Endothelial cell of umbilical vein (primary cell): Measurements from ENCODE around the gene BCAS3. TPM values are rescaled to one million over a fixed set of nuclear protein-coding genes. Genes with fewer than 3 reads are reported as not detected.

Source experiments
- BruUV-seq: library from RNA; stranded (reverse); fragments of 400-500 nt; replicated peaks from 2 replicates; lab custom pipeline; 2021; lab: Mats Ljungman, UMichigan
- CTCF ChIA-PET: fragments of 300-600, 350-600 bp; sonication (Branson Sonifier 250); formaldehyde crosslinking; loops from one replicate; lab custom pipeline; 2021; ENCODE audit warnings: antibody characterized with exemption, inconsistent platforms; lab: Charles Lee
- POLR2A ChIA-PET: fragments of 300-600, 350-600 bp; sonication (Branson Sonifier 250); formaldehyde crosslinking; loops from one replicate; lab custom pipeline; 2021; ENCODE audit warnings: antibody characterized with exemption, inconsistent platforms; lab: Charles Lee
- DNase-seq: peaks from one replicate; pipeline ENCODE4 v3.0.0-alpha.2; 2011; ENCODE audit warnings: low read depth, low spot score
- FAIRE-seq: peaks from 2 replicates; lab custom pipeline; 2011; peaks lifted over from hg19 to GRCh38; lab: Jason Lieb, UNC
- H2AFZ ChIP-seq: 2 replicates; pipeline ENCODE4 v1.6.0; 2012; ENCODE audit warnings: low read depth, low read length, control low read depth, inconsistent platforms
- H3K27ac ChIP-seq: 2 replicates; pipeline ENCODE4 v1.5.1; 2011; ENCODE audit warnings: low read depth, mild to moderate bottlenecking, control low read depth, low read length, moderate library complexity; ENCODE audit not compliant: insufficient read depth
- H3K27me3 ChIP-seq, 2 experiments: 2 replicates each; pipeline versions ENCODE4 v1.6.0 to v1.6.1; 2011; ENCODE audit warnings: low read length in 2 of 2, mixed read lengths in 1 of 2; ENCODE audit not compliant: control insufficient read depth in 2 of 2, insufficient read depth in 2 of 2
- H3K36me3 ChIP-seq, 2 experiments: 2 replicates in 1 of 2; 3 replicates in 1 of 2; pipeline ENCODE4 v1.5.1; 2011; ENCODE audit warnings: low read length in 2 of 2, mild to moderate bottlenecking in 1 of 2, moderate library complexity in 1 of 2; ENCODE audit not compliant: control insufficient read depth in 2 of 2, insufficient read depth in 2 of 2; ENCODE audit errors: extremely low read depth in 1 of 2
- H3K4me1 ChIP-seq: 3 replicates; pipeline ENCODE4 v1.5.1; 2011; ENCODE audit warnings: mild to moderate bottlenecking, low read length; ENCODE audit not compliant: control insufficient read depth, insufficient read depth; ENCODE audit errors: extremely low read depth
- H3K4me2 ChIP-seq: 2 replicates; pipeline ENCODE4 v1.6.1; 2011; ENCODE audit warnings: low read length, control low read depth, mixed read lengths; ENCODE audit not compliant: insufficient read depth
- H3K4me3 ChIP-seq, 3 experiments: fragments of 200-600 bp in 1 of 3; sonication (generic), shearing (Covaris generic) in 1 of 3; replicated peaks in 1 of 3; 2 replicates each; pipeline ENCODE4 v1.5.1; 2011 to 2016; ENCODE audit warnings: control low read depth in 3 of 3, low read length in 3 of 3, mild to moderate bottlenecking in 2 of 3, inconsistent platforms in 1 of 3, low read depth in 1 of 3, moderate library complexity in 1 of 3; ENCODE audit not compliant: insufficient read depth in 1 of 3
- H3K79me2 ChIP-seq: 2 replicates; pipeline ENCODE4 v1.6.0; 2012; ENCODE audit warnings: low read length, inconsistent platforms; ENCODE audit not compliant: control insufficient read depth, insufficient read depth
- H3K9ac ChIP-seq: replicated peaks from 2 replicates; pipeline ENCODE3; 2011; ENCODE audit warnings: low read length, control low read depth; ENCODE audit not compliant: insufficient read depth; ENCODE audit errors: extremely low read depth
- H3K9me1 ChIP-seq: replicated peaks from 3 replicates; pipeline ENCODE4 v1.6.0; 2011; ENCODE audit warnings: mild to moderate bottlenecking, low read length; ENCODE audit not compliant: control insufficient read depth, insufficient read depth; ENCODE audit errors: extremely low read depth
- H3K9me3 ChIP-seq: replicated peaks from 2 replicates; pipeline ENCODE4 v1.5.1; 2012; ENCODE audit warnings: low read length, inconsistent platforms; ENCODE audit not compliant: control insufficient read depth, insufficient read depth
- H4K20me1 ChIP-seq: replicated peaks from 2 replicates; pipeline ENCODE3; 2011; ENCODE audit warnings: mild to moderate bottlenecking, low read length; ENCODE audit not compliant: control insufficient read depth, insufficient read depth; ENCODE audit errors: extremely low read depth
- CTCF ChIP-seq, 2 donors: IDR thresholded peaks; 1 replicate in 1 of 2; 2 replicates in 1 of 2; pipeline ENCODE4 v1.5.1; 2011; ENCODE audit warnings: low read length in 2 of 2, mild to moderate bottlenecking in 2 of 2, moderate library complexity in 2 of 2, control low read depth in 1 of 2, inconsistent platforms in 1 of 2, low read depth in 1 of 2; ENCODE audit not compliant: insufficient read depth in 1 of 2; ENCODE audit errors: extremely low read depth in 1 of 2
- EZH2 ChIP-seq: IDR thresholded peaks from 2 replicates; pipeline ENCODE4 v1.6.1; 2012; ENCODE audit warnings: borderline replicate concordance, low read depth, mild to moderate bottlenecking, moderate library complexity, low read length, inconsistent platforms; ENCODE audit not compliant: severe bottlenecking
- FOS ChIP-seq: IDR thresholded peaks from 2 replicates; pipeline ENCODE4 v1.6.1; 2011; ENCODE audit warnings: mild to moderate bottlenecking, low read length, moderate library complexity, borderline replicate concordance; ENCODE audit not compliant: insufficient read depth
- GATA2 ChIP-seq: IDR thresholded peaks from 2 replicates; pipeline ENCODE4 v1.7.0; 2011; ENCODE audit warnings: low read depth, mild to moderate bottlenecking, moderate library complexity, mixed read lengths, low read length; ENCODE audit not compliant: insufficient read length, insufficient read depth
- JUN ChIP-seq: IDR thresholded peaks from 2 replicates; pipeline ENCODE4 v1.6.1; 2011; ENCODE audit warnings: borderline replicate concordance, low read depth; ENCODE audit not compliant: insufficient read length, insufficient read depth
- MAX ChIP-seq: IDR thresholded peaks from 2 replicates; pipeline ENCODE4 v1.6.1; 2011; ENCODE audit not compliant: insufficient read depth, insufficient read length
- MYC ChIP-seq: IDR thresholded peaks from one replicate; pipeline ENCODE4 v1.6.1; 2011; ENCODE audit warnings: mild to moderate bottlenecking, low read depth, low read length
- POLR2A ChIP-seq: IDR thresholded peaks from 2 replicates; pipeline ENCODE4 v1.6.1; 2012; ENCODE audit warnings: low read depth, mild to moderate bottlenecking, control low read depth, low read length
- POLR2AphosphoS5 ChIP-seq: IDR thresholded peaks from 2 replicates; pipeline ENCODE4 v1.6.1; 2012; ENCODE audit warnings: low read depth, mild to moderate bottlenecking, control low read depth, low read length, moderate library complexity; ENCODE audit not compliant: insufficient read depth
- dilution Hi-C: fragments of 300-500 bp; cut with MboI; formaldehyde crosslinking; loops from one replicate; pipeline ENCODE4 v1.15.0; 2019; ENCODE audit warnings: low sequenced_read_pairs; ENCODE audit not compliant: extremely low pct_ligation_motif_present
- intact Hi-C: fragments of 100-400 bp; cut with micrococcal nuclease; formaldehyde crosslinking; loops from one replicate; pipeline ENCODE4 v1.10.0; 2022
- polyA plus RNA-seq, 4 experiments: library from polyadenylated mRNA; depleted of rRNA in 3 of 4; stranded (reverse) in 3 of 4; unstranded in 1 of 4; fragments of >200 nt; gene quantifications; 2 replicates each; pipeline versions ENCODE4 v1.2.1 to v1.2.3, GENCODE V29; 2011 to 2012; ENCODE audit warnings: missing spikeins in 1 of 4
- total RNA-seq: library from RNA; stranded (reverse); gene quantifications from 2 replicates; pipeline ENCODE4 v1.2.3, GENCODE V29; 2021

Gene BCAS3
- total and polyA plus RNA-seq, 2 donors (not counting 3 experiments of a cell fraction or from before 2014, with no cell fraction given): 8.2 to 16.0 TPM

GRCh38 chr17:61160789-61161445, 483.3 kb downstream of the BCAS3 start:
- no TSS peak for BruUV-seq
- POLR2A ChIA-PET: no interaction called here
- no peaks in the 10 kb centered on the region for H3K9me3 ChIP-seq
- H3K36me3 ChIP-seq: no peaks in the 10 kb centered on the region
- TF ChIP-seq EZH2 (no peak), MYC (no peak), GATA2 (no peak), POLR2AphosphoS5 (no peak), MAX (no peak), POLR2A (no peak), CTCF (IDR thresholded peaks at IDR 0.05; ENCODE audit: extremely low read depth in 1 of 2, insufficient read depth in 1 of 2, low read depth in 1 of 2, low read length in 2 of 2) (no peak), FOS (no peak), JUN (no peak)
- H3K9ac ChIP-seq: no peak overlapping the region
- H3K4me2 ChIP-seq: no peak overlapping the region
- DNase-seq (no peak), FAIRE-seq (no peak)
- H4K20me1 ChIP-seq: no peaks in the 10 kb centered on the region
- intact Hi-C loops: no loop called here
- CTCF ChIA-PET: interaction anchor here (0.9 kb wide), 1 partner anchor 16 kb away, joined by 3 read pairs; no protein-coding TSS in a partner anchor
- no peak overlapping the region for H3K27ac ChIP-seq
- H2AFZ ChIP-seq: no peak overlapping the region
- dilution Hi-C loops: no loop called here
- H3K4me1 ChIP-seq: no peaks in the 10 kb centered on the region
- H3K79me2 ChIP-seq: no peaks in the 10 kb centered on the region
- no peaks in the 10 kb centered on the region for H3K27me3 ChIP-seq
- H3K9me1 ChIP-seq: no peaks in the 10 kb centered on the region
- no peak overlapping the region for H3K4me3 ChIP-seq
